Progenitor cell of endocrine pancreas (in vitro differentiated cells): Measurements from ENCODE around the gene RAB33A. TPM values are rescaled to one million over a fixed set of nuclear protein-coding genes. Genes with fewer than 3 reads are reported as not detected.

Experiments used
- DNase-seq: peaks from one replicate; pipeline ENCODE4 v3.0.0; 2021; ENCODE audit warnings: low spot score; ENCODE audit not compliant: unreplicated experiment
- H3K27ac Mint-ChIP-seq: 2 replicates; pipeline ENCODE4 v1.8.0; 2021; ENCODE audit warnings: mild to moderate bottlenecking, moderate library complexity, mixed read lengths
- H3K27me3 Mint-ChIP-seq: 2 replicates; pipeline ENCODE4 v1.8.0; 2021; ENCODE audit warnings: mixed read lengths
- H3K36me3 Mint-ChIP-seq: 2 replicates; pipeline ENCODE4 v1.8.0; 2022; ENCODE audit warnings: mixed read lengths; ENCODE audit not compliant: insufficient read depth
- H3K4me1 Mint-ChIP-seq: 2 replicates; pipeline ENCODE4 v1.8.0; 2021; ENCODE audit warnings: low read depth, mixed read lengths
- H3K4me3 Mint-ChIP-seq: 2 replicates; pipeline ENCODE4 v1.8.0; 2021; ENCODE audit warnings: low read depth, mild to moderate bottlenecking, moderate library complexity, mixed read lengths
- H3K9me3 Mint-ChIP-seq: 2 replicates; pipeline ENCODE4 v1.8.0; 2021; ENCODE audit warnings: low read depth, mixed read lengths
- total RNA-seq: library from RNA; stranded (reverse); gene quantifications from 2 replicates; pipeline ENCODE4 v1.2.1, GENCODE V29; 2021
- TF ChIP-seq, protein P1 (sequence below): fragments of 200-600 bp; sonication (generic); IDR thresholded peaks from one replicate; pipeline ENCODE4 v1.5.0; 2021; ENCODE audit warnings: antibody characterized with exemption, mild to moderate bottlenecking; ENCODE audit not compliant: unreplicated experiment

RAB33A gene
- total RNA-seq, 1 donor from 2014 or later = 0.60 TPM

- H3K4me1 Mint-ChIP-seq = peaks cover 2% of the 10 kb centered on the region
- H3K4me3 Mint-ChIP-seq = peak overlapping the region; percentile 73
- no peak overlapping the region for H3K27ac Mint-ChIP-seq
- H3K27me3 Mint-ChIP-seq = peaks cover 23% of the 10 kb centered on the region
- peaks cover 12% of the 10 kb centered on the region for H3K9me3 Mint-ChIP-seq
- DNase-seq = no peak
- TF ChIP-seq, protein P1, sequence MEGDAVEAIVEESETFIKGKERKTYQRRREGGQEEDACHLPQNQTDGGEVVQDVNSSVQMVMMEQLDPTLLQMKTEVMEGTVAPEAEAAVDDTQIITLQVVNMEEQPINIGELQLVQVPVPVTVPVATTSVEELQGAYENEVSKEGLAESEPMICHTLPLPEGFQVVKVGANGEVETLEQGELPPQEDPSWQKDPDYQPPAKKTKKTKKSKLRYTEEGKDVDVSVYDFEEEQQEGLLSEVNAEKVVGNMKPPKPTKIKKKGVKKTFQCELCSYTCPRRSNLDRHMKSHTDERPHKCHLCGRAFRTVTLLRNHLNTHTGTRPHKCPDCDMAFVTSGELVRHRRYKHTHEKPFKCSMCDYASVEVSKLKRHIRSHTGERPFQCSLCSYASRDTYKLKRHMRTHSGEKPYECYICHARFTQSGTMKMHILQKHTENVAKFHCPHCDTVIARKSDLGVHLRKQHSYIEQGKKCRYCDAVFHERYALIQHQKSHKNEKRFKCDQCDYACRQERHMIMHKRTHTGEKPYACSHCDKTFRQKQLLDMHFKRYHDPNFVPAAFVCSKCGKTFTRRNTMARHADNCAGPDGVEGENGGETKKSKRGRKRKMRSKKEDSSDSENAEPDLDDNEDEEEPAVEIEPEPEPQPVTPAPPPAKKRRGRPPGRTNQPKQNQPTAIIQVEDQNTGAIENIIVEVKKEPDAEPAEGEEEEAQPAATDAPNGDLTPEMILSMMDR = no peak
- peaks cover 1% of the 10 kb centered on the region for H3K36me3 Mint-ChIP-seq
Observed at GRCh38 chrX:130172127-130172845, 524 bp downstream of the RAB33A start.

DNA sequence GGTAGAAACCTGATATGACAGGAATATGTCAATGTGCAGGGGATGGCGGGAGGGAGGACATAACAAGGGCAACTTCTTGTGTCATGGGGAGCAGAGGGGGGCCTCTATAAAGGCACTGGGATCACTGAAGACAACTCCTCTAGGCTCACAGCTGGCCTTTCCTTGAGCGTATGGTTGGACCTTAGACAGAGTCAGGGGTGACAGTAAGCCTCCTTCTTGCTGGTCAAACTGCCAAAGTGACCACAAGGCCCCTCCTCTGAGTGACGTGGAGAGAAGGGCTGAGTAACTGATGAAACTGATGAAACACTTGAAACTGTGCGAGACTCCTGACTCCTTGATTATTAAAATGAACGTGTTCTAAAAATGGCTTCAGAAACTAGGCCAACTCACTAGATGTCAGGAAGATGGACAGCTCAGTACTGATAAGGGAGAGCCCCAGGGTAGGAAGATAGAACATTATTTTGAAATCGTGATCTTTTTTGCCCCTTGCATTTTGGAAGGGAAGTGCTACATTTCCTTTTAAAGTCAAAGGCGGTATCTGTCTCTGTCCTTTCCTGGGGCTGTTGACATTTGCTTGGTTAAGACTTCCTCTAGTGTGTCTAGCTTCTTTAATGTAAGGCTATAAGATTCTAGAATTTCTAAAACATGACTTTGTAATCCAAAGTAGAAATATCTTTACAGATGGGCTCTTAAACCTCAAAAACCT is 1.6 kb downstream of the RAB33A start:
- peaks cover 2% of the 10 kb centered on the region for H3K4me1 Mint-ChIP-seq
- H3K9me3 Mint-ChIP-seq = peaks cover 15% of the 10 kb centered on the region
- H3K36me3 Mint-ChIP-seq = peaks cover 4% of the 10 kb centered on the region
- peaks cover 23% of the 10 kb centered on the region for H3K27me3 Mint-ChIP-seq
- no peak for DNase-seq
- TF ChIP-seq, protein P1 = no peak
- H3K4me3 Mint-ChIP-seq = peak overlapping the region; percentile 31
- H3K27ac Mint-ChIP-seq = no peak overlapping the region

DNA sequence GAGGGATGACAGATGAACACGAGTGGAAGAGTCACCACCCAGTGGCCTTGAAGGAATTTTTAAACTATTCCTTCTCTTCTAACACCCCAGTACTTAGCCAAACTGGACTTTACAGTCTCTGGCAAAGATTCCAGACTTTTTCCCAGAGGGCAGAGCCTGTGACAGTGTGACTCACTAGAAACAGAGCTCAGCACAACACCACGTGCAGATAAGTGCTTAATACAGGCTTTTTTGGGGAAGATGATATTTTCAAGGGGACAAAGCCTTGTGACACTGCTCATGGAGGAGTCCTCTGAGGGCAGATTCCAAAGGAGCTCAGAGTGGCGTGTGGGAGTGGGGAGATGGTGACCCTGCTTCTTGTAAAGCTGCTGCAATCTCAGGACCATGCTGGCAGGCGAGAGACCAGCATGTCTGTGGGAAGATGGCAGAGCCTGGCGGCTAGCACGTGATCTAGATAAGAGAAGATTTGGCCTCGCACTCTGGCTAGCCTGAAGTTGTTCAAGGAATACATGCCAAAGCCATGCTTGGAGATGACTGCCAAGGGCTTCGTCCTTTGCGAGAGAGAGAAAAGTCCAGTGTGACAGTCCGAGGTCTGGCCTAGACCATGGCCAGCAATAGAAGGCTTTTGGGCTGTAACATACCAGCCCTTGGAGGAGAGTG is 2.4 kb downstream of the RAB33A start:
- Mint-ChIP-seq H3K4me1 (peaks cover 2% of the 10 kb centered on the region), H3K27me3 (peaks cover 23% of the 10 kb centered on the region), H3K36me3 (peaks cover 4% of the 10 kb centered on the region), H3K4me3 (no peak overlapping the region), H3K27ac (no peak overlapping the region), H3K9me3 (peaks cover 15% of the 10 kb centered on the region)
- TF ChIP-seq, protein P1 = no peak
- no peak for DNase-seq

DNA sequence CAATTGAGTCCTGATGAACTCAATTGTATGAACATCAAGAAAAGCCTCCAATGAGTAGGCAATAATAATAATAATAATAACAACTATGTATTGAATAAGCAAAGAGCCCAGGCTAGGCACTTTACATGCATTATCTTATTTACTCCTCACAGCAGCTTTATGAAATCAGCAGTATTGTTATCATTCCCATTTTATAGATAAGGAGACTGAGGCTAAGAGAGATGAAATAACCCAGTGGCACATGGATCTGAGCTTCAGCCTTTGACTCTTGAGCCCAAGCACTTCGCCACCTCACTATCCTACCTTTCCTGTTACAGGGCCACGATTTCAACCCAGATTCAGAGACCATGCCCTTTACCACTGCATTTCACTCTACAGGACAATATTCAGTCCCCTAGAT is 3.2 kb downstream of the RAB33A start:
- Mint-ChIP-seq H3K36me3 (peaks cover 4% of the 10 kb centered on the region), H3K27ac (no peak overlapping the region), H3K9me3 (peaks cover 19% of the 10 kb centered on the region), H3K4me1 (peaks cover 2% of the 10 kb centered on the region), H3K27me3 (peaks cover 23% of the 10 kb centered on the region), H3K4me3 (no peak overlapping the region)
- TF ChIP-seq, protein P1 = no peak
- no peak for DNase-seq

- Mint-ChIP-seq H3K27me3 (peaks cover 23% of the 10 kb centered on the region), H3K4me3 (no peak overlapping the region), H3K27ac (no peak overlapping the region), H3K4me1 (peaks cover 2% of the 10 kb centered on the region), H3K36me3 (peaks cover 4% of the 10 kb centered on the region), H3K9me3 (peaks cover 16% of the 10 kb centered on the region)
- no peak for DNase-seq
- TF ChIP-seq, protein P1 = no peak
Observed at GRCh38 chrX:130176354-130176776, 4.6 kb downstream of the RAB33A start.
